ENCODE measurements around the gene LNPEP. TPM values are rescaled to one million over a fixed set of nuclear protein-coding genes. Genes with fewer than 3 reads are reported as not detected.
A peak's percentile ranks its signal among the peaks of the same experiment; 100 is the strongest.

LNPEP gene
- total RNA-seq, 1 experiment from 2014 or later: 39.3 TPM

DNA sequence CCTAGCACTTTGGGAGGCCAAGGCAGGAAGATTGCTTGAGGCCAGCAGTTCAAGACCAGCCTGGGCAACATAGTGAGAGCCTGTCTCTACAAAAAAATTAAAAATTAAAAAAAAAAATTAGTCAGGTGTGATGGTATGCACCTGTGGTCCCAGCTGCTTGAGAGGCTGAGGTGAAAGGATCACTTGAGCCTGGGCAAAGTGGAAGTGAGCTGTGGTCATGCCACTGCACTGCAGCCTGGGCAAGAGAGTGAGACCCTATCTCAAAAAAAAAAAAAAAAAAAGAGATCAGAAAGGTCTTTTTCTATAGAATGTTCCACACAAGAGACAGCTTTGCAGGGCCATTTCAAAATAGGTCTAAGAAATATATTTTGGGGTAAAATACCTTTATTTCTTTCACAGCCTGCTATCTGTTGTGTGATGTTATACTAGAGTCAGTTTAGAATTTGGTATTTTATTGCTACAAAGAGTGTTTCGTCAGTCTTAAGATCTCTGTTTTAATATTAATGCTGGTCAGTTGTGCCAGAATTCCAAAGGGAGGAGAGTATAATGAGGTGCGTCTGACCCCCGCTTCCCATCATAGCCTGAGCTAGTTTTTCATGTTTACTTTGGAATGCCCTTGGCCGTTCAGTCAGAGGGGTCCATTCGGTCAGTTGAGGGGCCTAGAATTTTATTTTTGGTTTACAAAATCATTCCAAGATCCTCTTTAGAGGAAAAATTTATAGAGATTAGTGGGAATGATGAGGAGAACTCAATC is 9.4 kb downstream of the LNPEP start:
- in situ Hi-C loops (cut with HindIII; ENCODE audit: low pct_unique_long_range_greater_than_20kb, low sequenced_read_pairs): no loop called here
- DNase-seq (ENCODE audit: low read depth, low spot score): no peak

DNA sequence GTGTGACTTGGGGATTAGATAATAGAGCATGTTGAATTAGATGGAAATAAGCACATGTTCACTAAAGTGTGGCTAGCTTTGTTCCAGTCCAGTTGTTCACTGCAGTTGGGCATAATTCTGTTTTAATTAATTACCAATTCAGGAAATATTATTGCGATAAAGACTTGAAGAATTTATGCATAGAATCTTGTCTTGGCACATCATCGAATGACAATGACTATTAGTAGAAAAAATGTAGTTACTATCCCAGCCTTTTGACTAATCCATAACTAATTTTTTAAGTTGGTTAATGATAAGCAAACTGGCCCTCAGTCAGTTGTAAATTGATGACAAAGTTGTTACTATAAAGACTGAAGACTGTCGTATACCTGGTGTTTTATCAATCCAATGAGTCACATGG is 10.5 kb downstream of the LNPEP start:
- in situ Hi-C loops (cut with HindIII; ENCODE audit: low pct_unique_long_range_greater_than_20kb, low sequenced_read_pairs): no loop called here
- DNase-seq (ENCODE audit: low read depth, low spot score): no peak

DNA sequence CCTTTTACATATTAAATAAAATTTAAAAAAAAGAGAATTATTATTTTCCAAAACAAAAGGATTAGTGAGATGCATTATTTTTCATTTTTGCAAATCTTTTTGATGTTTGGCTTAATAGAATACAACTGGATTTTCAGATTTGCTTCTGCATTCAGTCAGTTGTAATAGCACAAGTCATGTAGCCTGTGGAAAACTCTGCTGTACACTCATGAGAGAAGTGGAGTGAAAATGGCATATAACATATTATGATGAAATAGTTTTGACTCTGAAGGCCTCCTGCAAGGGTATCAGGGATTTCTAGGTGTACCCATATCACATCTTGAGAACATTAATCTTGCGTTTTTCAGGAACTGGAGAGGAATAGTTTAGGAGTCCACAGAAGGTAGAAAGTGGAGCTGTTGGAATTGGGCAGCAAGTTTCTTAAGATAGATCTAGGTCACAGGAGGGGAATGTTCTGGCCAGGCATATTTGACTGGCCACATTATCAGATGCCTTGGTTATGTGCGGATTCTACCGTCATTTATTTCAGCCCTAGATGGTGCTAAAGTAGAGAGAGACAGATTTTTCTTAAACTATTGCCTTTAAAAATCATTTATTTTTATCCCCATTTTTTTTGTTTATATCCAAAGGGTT is 16.4 kb downstream of the LNPEP start:
- in situ Hi-C loops (cut with HindIII; ENCODE audit: low pct_unique_long_range_greater_than_20kb, low sequenced_read_pairs): no loop called here
- no peak for DNase-seq (ENCODE audit: low read depth, low spot score)

DNA sequence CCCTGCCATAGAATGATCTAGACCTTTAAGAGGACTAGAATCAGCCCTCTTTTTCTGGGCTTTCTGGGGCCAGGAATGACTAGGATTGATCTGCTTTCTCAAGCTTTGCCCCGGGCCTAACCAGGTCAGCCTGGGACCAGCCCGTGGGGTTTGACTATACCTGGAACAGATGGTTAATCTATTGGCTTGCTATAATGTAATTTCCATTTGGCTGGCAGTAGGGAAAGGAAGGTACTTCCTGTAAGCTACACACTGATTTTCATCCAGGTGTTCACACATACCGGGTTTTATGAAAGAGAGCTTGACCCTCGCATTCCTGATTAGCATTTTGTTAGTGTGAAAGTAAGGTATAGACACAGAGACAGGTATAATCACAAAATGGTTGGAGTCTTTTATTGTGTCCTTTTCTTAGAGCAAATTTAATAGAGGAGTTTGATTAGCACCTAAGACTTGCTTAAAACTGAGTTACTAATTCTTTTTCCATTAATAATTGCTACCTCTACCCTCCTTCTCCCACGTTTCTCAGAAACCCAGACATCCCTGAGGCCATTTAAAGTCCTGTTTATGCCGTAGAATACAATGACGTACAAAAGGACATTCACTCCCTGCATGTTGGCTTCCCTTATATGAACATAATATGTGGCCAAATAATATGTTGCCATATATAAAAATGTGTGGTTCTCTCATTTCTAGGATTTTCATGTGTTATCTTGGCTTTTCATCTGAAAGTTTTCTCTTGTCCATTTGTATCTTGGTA is 17.3 kb downstream of the LNPEP start:
- in situ Hi-C loops (cut with HindIII; ENCODE audit: low pct_unique_long_range_greater_than_20kb, low sequenced_read_pairs): no loop called here

DNA sequence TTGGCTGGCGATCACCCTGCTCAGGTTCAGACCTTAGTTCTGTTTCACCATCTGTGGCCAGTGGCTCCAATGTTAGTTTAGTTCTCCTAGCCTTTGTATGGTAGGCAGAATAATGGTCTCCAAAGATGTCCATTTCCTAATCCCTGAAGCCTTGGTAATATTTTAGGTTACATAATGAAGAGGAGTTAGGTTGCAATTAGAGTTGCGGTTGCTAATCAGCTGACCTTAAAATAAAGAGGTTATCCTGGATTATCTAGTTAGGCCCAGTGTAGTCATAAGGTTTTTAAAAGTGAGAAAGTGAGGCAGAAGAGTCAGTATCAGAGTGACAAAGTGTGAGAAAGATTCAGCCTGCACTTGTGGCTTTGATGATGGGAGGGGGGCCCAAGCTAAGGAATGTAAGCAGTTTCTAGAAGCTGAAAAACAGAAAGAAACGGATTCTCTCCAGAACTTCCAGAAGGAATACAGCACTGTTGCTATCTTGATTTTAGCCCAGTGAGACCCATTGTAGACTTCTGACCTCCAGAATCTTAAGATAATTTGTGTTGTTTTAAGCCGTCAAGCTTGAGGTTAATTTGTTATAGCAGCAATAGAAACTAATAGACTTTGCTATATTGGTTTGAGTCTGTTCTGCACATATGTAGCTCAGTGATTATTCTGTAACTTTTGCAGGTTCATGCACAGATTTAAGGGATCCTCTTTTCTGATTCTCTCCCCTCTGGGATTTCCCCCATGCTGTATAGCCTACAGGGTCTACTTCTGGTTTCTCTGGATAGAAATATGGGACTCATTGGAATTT is 21.6 kb downstream of the LNPEP start:
- in situ Hi-C loops (cut with HindIII; ENCODE audit: low pct_unique_long_range_greater_than_20kb, low sequenced_read_pairs): no loop called here

More for the DNA sequence above, 17.3 kb downstream of the LNPEP start:
- no peak for DNase-seq (ENCODE audit: low read depth, low spot score)

DNA sequence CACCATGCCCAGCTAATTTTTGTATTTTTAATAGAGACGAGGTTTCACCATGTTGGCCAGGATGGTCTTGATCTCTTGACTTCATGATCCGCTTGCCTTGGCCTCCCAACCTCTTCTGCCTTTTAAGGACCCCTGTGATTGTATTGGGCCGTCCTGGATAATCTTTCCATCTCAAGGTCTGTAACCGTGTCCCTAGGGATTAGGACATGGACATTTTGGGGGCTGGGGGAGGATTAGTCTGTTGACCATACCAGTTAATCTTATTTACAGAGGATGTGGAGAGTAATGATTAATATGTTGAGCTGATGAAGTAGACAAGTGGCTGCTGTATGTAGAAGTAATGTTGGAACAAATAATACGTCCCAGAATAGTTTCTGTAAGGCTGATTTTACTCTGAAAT is 23.1 kb downstream of the LNPEP start:
- no peak for DNase-seq (ENCODE audit: low read depth, low spot score)
- in situ Hi-C loops (cut with HindIII; ENCODE audit: low pct_unique_long_range_greater_than_20kb, low sequenced_read_pairs): no loop called here

More for the DNA sequence above, 21.6 kb downstream of the LNPEP start:
- no peak for DNase-seq (ENCODE audit: low read depth, low spot score)

DNA sequence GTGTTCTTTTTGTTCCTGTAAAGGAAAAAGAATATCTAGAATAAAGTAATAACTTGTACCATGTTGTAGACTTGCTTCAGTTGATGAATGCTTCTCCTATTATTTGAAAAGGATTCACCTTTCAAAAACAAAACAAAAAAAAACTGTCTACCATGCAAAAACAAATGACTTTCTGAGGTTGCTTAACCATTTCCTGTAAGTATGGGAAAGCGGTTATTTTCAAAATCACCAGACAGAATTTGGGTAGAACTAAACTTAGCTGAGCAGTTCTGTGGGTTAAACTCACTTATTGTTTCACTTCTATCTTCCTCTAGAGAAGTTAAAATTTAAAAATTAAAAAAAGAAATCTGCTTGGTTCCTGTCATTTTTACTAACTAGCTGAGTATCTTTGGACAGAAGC is 25.2 kb downstream of the LNPEP start:
- DNase-seq (ENCODE audit: low read depth, low spot score): no peak
- in situ Hi-C loops (cut with HindIII; ENCODE audit: low pct_unique_long_range_greater_than_20kb, low sequenced_read_pairs): no loop called here

DNA sequence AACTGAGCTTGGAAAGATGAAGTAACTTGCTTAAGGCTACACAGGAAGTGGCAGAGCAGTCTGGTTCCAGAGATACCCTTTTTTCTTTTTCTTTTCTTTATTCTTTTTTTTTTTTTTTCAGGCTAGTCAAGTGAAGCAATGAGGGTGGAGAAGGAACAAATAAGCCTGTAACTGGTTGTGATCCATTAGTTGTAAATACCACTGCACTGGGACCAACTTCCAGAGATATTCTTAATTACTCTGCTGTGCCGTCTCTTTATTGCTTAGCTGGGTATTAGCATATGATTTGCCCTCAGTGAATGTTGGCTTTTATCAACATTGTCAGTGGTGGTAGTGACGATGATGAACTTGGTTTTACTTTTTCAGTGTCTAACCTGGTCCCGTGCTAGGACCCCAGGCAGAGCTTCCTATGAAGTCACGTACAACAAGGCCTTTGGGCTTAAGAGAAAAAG is 26.7 kb downstream of the LNPEP start:
- in situ Hi-C loops (cut with HindIII; ENCODE audit: low pct_unique_long_range_greater_than_20kb, low sequenced_read_pairs): no loop called here
- peak; percentile 74 for DNase-seq (ENCODE audit: low read depth, low spot score)

DNA sequence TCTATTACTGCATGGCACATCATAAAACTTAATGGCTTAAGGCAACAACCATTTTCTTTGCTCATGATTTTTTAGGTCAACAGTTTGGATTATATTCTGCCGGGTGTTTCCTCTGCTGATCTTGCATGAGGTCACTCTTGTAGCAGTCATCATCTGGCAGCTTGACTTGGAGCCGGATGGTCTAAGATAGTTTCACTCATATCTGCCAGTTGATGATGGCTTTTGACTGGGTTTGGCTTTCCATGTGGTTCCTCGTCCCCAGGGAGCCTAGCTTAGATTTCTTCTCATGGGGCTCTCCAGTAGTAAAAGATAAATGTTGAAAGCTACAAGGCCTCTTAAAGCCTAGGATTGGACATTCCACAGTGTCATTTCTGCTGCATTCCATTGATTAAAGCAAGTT is 27.4 kb downstream of the LNPEP start:
- DNase-seq (ENCODE audit: low read depth, low spot score): peak; percentile 81
- in situ Hi-C loops (cut with HindIII; ENCODE audit: low pct_unique_long_range_greater_than_20kb, low sequenced_read_pairs): no loop called here

DNA sequence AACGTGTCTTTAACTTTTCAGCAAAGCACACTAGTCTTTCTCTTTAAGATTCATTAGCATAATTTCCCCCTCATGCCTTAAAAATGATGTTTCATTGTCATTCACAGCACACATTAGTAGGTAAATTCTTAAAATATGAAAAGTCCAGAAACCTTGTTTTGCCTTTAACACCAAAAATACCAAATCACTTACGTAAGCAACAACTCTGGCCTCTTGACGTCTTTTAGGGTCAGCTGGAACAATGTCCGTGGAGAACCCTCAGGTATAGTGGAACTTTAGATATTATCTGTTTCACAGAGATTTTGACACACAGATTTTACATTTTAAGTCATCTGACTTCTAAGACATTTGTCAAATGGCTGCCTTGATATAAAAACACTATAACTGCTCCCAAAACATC is 30.9 kb downstream of the LNPEP start:
- in situ Hi-C loops (cut with HindIII; ENCODE audit: low pct_unique_long_range_greater_than_20kb, low sequenced_read_pairs): no loop called here

DNA sequence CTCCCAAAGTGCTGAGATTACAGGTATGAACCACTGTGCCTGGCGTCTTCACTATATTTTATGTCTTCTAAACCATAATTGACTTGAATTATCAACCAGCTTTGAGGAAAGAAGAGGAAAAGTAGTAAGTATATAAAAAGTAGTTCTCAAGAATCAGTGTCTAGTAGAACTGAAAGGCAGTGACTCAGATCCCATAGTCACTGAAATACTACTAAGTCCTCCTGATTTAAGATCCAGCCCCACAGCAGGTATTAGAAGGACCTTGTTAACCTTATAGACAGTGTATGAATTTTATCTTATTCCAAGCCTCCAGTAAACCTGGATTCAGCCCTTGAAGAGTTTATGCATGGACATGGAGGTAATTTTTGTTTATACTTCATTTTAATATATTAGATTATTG is 31.5 kb downstream of the LNPEP start:
- in situ Hi-C loops (cut with HindIII; ENCODE audit: low pct_unique_long_range_greater_than_20kb, low sequenced_read_pairs): no loop called here
- no peak for DNase-seq (ENCODE audit: low read depth, low spot score)

More for the DNA sequence above, 30.9 kb downstream of the LNPEP start:
- DNase-seq (ENCODE audit: low read depth, low spot score): no peak

DNA sequence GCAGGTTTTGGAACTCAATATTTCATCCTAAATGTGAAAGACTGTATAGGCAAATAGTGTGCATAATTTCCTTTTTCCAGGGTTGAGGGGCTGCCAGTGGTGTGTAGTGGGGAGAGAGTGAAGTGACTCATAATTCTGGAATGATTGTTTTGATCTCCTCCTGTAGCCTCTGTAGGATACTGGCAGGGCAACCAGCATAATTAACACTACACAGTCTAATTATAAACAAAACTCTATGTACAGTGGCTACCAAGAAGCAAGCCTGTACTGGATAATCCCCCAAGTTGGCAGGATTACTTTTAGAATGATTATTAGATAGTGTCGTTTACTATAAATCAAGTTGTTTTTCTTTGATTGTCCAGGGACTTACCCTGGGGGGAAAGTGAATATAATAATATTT is 32.2 kb downstream of the LNPEP start:
- no peak for DNase-seq (ENCODE audit: low read depth, low spot score)

DNA sequence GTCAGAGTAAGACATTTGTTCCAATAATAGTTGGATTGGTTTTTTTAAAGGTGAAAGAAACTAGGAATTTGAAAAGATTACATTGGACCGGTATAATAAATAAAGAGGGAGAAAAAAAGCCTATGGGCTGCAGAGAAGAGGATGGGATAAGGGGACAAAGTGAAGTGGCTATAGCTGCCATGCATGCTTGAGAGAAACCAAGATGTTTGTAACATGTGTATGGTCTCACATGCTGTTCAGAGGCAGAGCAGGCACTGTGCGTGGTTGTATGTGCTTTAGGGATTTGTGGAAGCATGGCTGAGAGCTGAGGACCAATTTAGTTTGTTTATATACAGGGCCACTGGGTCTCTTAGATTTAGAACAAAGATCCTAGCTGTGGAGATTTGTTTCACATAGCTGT is 32.7 kb downstream of the LNPEP start:
- DNase-seq (ENCODE audit: low read depth, low spot score): peak; percentile 43
- in situ Hi-C loops (cut with HindIII; ENCODE audit: low pct_unique_long_range_greater_than_20kb, low sequenced_read_pairs): no loop called here

More for the DNA sequence above, 32.2 kb downstream of the LNPEP start:
- in situ Hi-C loops (cut with HindIII; ENCODE audit: low pct_unique_long_range_greater_than_20kb, low sequenced_read_pairs): no loop called here

DNA sequence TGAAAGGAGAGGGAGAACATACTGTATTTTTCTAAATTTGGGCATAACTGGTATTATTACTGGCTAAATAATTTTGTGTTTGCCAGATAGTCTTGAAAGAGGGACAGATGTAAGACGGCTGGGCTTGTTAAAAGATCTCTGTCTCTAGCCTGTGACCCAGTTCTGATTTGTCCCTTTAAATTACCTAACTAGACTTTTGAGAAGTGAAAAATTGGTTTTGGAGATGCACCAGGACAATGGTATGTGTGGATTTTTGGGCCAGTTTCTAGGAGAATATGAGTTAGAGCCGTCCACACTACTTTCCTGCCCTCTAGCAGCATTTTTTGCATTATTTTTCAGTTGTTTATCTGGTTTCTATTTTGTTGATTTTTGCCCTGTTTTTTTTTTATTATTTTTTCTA is 33.5 kb downstream of the LNPEP start:
- in situ Hi-C loops (cut with HindIII; ENCODE audit: low pct_unique_long_range_greater_than_20kb, low sequenced_read_pairs): no loop called here
- DNase-seq (ENCODE audit: low read depth, low spot score): no peak

DNA sequence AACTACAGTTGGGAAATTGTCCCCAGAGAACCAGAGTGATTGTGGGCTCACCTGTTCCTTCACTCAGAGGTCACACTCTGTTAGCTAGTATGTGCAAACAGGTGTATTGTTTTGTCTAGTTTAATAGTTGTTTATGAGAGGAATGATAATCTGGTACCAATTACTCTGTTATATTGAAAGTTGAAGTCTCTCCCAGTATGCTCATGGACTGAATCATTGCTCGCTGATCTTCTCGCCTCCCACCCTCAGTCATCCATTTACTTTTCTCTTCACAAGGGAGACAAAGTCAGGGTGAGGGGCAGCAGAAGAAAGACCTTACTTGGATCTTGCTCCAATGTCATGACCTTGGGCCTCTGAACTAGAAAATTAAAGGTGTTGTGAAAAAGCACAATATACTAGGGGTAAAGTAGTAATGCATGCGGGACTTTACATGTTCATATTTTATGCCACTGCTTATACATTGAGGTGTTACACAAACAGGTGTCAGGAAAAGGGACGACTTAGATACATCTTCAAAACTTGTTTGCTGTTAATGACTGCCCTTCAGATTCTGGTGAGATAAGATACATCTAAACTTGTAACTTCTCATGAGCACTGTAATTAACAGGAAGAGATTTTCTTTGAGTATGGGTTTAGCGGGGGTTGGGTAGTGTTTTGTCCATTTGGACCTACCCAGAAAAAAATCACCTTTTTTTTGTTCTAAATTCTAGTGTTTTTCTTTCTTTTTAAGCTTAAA is 36.9 kb downstream of the LNPEP start:
- in situ Hi-C loops (cut with HindIII; ENCODE audit: low pct_unique_long_range_greater_than_20kb, low sequenced_read_pairs): no loop called here
- DNase-seq (ENCODE audit: low read depth, low spot score): no peak

DNA sequence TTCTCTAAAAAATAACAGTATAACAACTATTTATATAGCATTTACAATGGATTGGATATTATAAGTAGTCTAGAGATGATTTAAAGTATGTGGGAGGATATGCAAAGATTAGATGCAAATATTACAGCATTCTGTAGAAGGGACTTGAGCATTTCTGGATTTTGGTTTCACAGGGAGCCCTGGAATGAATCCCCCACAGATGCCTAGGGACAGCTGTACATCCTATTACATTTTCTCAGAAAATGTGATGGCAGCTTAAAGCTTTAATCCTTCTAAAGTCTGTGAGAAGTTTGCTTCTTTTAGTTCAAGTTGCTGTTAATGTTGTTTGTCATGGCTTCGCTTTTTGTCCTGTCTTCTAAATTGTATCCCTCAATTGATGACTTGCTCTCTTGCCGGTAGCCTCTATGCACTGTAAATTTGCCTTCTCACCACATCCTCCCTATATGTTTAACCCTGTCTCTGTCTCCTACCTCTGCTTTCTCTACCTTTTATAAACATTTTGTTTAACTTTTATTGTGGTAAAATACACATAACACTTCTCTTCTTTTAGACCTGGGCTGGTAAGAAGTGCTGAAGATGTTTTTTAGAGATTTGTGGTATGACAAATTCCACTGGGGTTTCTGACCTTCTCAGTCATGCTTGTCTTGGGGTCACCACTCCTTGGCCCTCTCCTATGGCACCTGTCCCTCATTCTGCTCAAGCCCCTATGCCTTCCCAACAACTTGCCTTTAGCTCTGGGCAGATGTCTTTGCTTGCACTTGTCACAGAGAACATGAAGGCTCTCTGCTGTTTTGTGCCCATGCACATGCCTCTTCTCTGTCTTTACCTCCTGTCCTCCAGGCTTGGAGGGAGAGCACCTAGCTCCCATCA is 37.9 kb downstream of the LNPEP start:
- in situ Hi-C loops (cut with HindIII; ENCODE audit: low pct_unique_long_range_greater_than_20kb, low sequenced_read_pairs): no loop called here
- no peak for DNase-seq (ENCODE audit: low read depth, low spot score)

All from SK-MEL-5 (cell line).